HG03159 (cell line): ENCODE data around the gene LAMB1.

Experiments used
- ATAC-seq: cut with Tn5 transposase; IDR thresholded peaks from one replicate; pipeline ENCODE4 v1.9.1; 2021; ENCODE audit warnings: mild to moderate bottlenecking, moderate library complexity; ENCODE audit not compliant: unreplicated experiment

The LAMB1 gene

DNA sequence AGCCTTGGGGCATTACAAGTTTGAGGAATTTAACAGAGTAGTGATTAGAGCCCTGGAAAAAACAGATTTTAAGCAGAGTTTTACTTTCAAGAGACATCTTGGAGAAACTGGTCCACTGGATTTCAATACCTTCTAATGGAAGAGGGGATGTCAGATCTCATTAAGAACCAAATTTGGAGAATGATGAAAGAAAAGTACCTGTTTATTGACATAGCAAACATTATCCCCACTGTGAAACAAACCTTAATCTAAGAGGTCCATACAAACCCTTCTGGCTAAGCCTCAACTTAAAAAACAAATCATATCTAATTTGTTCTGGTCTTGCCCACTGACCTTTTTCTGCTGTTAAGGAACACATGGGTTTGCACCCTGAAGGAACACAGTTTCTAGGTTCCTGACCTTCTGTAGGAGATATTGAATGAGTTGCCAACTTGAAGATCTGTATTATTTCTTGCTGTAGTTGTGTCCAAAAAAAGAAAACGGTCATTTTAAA is 53.5 kb downstream of the LAMB1 start:
- no peak for ATAC-seq

- no peak for ATAC-seq
Observed at GRCh38 chr7:107948645-107949442, 54.1 kb downstream of the LAMB1 start.

- no peak for ATAC-seq
Observed at GRCh38 chr7:107946881-107947280, 56.1 kb downstream of the LAMB1 start.

GRCh38 chr7:107946451-107946850 is 56.5 kb downstream of the LAMB1 start:
- no peak for ATAC-seq

DNA sequence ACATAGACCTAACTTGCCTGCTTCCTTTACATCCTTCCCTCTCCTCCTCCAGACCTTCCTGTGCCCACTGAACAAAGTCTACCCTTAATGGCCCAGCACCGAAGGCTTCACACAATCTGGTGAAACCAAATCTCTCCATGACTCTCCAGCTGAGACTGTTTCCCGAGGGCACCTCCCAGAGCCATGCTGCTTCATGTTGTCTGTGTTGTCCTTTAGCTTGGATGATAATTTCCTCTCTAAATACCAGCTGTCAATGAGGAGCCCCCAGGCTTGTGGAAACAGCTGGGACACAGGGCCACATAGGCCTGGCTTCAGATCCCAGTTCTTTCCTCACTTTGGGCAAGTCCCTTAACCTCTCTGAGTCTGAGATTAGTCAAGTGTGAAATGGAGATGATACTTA is 57.6 kb downstream of the LAMB1 start:
- no peak for ATAC-seq

GRCh38 chr7:107944411-107945169 is 58.4 kb downstream of the LAMB1 start:
- ATAC-seq = no peak

GRCh38 chr7:107943018-107943417 is 59.9 kb downstream of the LAMB1 start:
- ATAC-seq = no peak

- no peak for ATAC-seq
Observed at GRCh38 chr7:107940951-107941350, 62.0 kb downstream of the LAMB1 start.

DNA sequence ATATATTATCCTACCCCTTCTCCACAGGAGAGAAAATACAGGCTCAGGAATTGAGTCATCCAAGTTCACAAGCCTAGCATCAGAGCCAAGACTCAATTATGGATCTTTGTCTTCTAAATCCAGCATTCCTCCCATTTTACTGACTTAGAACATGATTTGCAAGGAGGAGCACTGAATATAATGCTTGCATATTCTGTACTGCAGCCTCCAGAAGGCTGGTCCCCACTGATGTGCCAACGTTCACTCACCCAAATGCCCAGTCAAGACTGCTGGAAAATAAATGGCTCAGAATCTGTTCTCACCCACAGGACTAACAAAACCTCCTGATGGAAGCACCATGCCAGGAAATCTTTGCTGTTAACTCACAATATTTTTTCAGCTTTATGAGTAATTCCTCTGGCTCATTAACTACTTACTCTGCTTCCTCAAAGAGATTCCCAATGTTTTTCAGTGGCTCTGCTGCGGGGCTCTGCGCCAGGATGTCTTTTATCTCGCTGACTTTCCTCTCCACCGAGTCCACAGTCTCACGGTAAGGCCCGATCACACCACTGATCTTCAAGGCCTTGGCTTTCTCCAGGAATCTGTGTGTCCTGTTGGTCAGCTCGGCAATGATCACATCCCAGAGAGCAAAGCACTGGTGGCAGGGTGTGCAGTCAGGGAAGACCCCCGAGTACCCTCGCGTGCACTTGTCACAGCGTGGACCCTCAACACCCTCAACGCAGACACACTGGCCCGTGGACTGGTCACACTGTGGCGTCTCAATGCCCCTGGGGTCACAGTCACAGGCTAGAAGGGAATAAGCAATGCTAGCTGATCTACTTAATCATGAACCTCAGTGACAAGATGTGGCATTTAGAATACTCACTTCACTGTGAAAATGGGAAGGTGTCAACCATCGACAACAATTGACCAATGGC is 63.1 kb downstream of the LAMB1 start:
- ATAC-seq = no peak

- no peak for ATAC-seq
Observed at GRCh38 chr7:107938456-107939250, 64.3 kb downstream of the LAMB1 start.

- no peak for ATAC-seq
Observed at GRCh38 chr7:107937531-107937930, 65.4 kb downstream of the LAMB1 start.

DNA sequence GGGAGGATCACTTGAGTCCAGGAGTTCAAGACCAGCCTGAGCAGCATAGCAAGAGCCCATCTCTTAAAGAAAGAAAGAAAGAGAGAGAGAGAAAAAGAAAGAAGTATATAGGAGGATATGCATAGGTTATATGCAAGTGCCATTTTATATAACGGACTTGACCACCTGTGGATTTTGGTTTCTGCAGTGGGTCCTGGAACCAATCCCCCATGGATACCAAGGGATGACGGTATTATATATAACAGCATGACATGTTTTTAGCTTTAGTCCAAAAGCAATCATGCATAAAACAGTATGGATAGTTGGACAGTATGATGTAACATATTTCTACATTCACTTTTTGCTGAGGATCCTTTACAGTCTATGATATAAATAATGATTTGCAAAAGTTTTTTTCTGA is 66.6 kb downstream of the LAMB1 start:
- ATAC-seq = no peak

GRCh38 chr7:107934991-107935770 is 67.8 kb downstream of the LAMB1 start:
- ATAC-seq = no peak

- ATAC-seq = no peak
Observed at GRCh38 chr7:107933386-107934013, 69.5 kb downstream of the LAMB1 start.

GRCh38 chr7:107932805-107933204 is 70.2 kb downstream of the LAMB1 start:
- ATAC-seq = no peak

DNA sequence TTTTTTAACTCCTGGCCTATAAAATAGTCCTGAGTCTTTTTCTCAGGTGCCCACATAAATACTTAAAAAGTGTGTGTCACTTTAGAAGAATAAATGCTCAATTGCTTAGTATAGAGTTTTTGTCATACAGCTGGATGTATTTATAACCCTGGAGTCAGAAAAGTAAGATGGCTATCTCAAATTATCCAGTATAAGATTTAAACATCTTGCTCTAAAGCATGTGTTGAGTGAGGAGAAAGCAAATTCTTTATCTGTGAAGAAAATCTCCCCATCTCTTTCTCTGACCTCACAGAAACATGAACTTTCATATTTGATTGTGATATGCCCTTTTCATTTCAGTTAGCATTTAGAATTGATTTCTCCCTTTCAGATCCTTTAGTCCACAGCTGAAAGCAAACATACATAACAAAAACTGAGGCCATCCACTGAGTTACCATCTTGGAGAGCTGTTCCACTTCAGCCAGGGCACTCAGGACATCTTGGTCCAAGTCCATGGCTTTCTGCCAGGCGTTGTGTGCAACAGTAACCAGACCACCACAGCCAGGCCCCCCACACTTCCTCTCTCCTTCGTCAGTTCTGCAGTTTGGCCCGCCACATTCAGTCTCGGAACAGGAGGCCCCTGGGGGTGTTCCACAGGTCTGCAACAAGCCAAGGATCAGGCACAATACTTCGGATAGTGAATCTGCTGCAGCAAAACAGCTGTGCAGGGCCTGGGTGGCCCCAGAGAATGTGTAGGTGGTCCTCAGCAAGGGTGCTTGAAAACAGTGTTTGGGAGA is 71.0 kb downstream of the LAMB1 start:
- ATAC-seq = no peak

- no peak for ATAC-seq
Observed at GRCh38 chr7:107926481-107926880, 76.5 kb downstream of the LAMB1 start.

- ATAC-seq = peak; percentile 89
Observed at GRCh38 chr7:107924841-107925504, 78.0 kb downstream of the LAMB1 start.
